Neural cell (in vitro differentiated cells): ENCODE results near the gene C1QTNF9B.

Experiments
- POLR2AphosphoS5 ChIP-seq: IDR thresholded peaks from 2 replicates; pipeline ENCODE4 v1.6.1; 2012
- RAD21 ChIP-seq: fragments of 450-650 bp; conservative IDR thresholded peaks from 2 replicates; pipeline ENCODE4 v1.6.1; 2014; ENCODE audit warnings: antibody characterized with exemption, mild to moderate bottlenecking, moderate library complexity
- TF ChIP-seq, protein P1 (sequence below): fragments of 450-650 bp; IDR thresholded peaks from 2 replicates; pipeline ENCODE4 v1.5.1; 2014; ENCODE audit warnings: antibody characterized with exemption, mild to moderate bottlenecking, moderate library complexity; ENCODE audit not compliant: poor library complexity, severe bottlenecking

DNA sequence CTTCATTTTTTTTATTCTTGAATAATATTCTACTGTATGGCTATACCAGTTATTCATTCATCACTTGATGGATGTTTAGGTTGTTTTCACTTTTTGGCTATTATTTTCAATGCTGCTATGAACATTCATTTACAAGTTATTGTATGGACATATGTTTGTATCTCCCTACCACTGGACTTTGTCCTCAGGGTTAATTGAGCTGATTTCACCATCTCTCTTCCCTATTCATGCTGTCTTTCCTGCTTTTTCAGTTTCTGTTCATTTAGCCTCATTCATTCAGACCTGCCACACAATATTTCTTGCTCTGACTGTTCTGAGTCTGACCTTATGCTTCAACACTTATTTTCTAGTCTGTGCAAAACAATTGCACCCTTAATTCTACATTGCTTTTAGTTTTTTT, 12.3 kb upstream of the C1QTNF9B start:
- TF ChIP-seq, protein P1, sequence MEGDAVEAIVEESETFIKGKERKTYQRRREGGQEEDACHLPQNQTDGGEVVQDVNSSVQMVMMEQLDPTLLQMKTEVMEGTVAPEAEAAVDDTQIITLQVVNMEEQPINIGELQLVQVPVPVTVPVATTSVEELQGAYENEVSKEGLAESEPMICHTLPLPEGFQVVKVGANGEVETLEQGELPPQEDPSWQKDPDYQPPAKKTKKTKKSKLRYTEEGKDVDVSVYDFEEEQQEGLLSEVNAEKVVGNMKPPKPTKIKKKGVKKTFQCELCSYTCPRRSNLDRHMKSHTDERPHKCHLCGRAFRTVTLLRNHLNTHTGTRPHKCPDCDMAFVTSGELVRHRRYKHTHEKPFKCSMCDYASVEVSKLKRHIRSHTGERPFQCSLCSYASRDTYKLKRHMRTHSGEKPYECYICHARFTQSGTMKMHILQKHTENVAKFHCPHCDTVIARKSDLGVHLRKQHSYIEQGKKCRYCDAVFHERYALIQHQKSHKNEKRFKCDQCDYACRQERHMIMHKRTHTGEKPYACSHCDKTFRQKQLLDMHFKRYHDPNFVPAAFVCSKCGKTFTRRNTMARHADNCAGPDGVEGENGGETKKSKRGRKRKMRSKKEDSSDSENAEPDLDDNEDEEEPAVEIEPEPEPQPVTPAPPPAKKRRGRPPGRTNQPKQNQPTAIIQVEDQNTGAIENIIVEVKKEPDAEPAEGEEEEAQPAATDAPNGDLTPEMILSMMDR, result no peak
- TF ChIP-seq RAD21 (no peak), POLR2AphosphoS5 (no peak)
